ENCODE results near the gene MAD1L1.

DNA sequence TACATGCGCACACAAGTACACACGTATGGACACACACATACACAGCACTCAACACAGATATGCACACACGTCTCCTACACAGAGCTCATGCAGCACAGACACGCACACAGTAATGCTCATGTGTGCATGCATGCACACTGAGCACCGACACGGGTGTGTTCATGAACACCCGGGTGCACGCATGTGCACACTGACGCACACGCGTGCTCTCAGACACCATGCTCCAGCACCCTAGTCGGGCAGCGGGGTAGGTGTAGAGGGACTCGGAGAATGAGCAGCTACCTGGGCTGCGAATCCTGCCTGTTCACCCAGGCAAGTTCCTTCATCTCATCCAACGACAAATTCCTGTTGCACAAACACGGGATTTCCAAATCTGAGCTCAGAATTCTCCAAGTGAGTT, 184.7 kb downstream of the MAD1L1 start:
- TF ChIP-seq, protein P1, sequence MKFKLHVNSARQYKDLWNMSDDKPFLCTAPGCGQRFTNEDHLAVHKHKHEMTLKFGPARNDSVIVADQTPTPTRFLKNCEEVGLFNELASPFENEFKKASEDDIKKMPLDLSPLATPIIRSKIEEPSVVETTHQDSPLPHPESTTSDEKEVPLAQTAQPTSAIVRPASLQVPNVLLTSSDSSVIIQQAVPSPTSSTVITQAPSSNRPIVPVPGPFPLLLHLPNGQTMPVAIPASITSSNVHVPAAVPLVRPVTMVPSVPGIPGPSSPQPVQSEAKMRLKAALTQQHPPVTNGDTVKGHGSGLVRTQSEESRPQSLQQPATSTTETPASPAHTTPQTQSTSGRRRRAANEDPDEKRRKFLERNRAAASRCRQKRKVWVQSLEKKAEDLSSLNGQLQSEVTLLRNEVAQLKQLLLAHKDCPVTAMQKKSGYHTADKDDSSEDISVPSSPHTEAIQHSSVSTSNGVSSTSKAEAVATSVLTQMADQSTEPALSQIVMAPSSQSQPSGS (IDR thresholded peaks at IDR 0.05; ENCODE audit: low read length), result no peak
- TF ChIP-seq HDAC6 (IDR thresholded peaks at IDR 0.05; ENCODE audit: low read depth, low read length) (no peak), RBBP5 (IDR thresholded peaks at IDR 0.05; ENCODE audit: borderline replicate concordance, low read depth, low read length) (no peak), POLR2AphosphoS5 (IDR thresholded peaks at IDR 0.05; ENCODE audit: low read depth, low read length) (no peak), RXRA (IDR thresholded peaks at IDR 0.05; ENCODE audit: insufficient read depth, low read depth, low read length) (no peak), POLR2A (IDR thresholded peaks at IDR 0.05; ENCODE audit: control extremely low read depth in 1 of 2, low read depth in 2 of 2, low read length in 2 of 2) (no peak), YY1 (IDR thresholded peaks at IDR 0.05; ENCODE audit: low read depth, low read length) (no peak), POU5F1 (IDR thresholded peaks at IDR 0.05; ENCODE audit: low read depth, low read length) (no peak), CREB1 (IDR thresholded peaks at IDR 0.05) (no peak), GTF2F1 (IDR thresholded peaks at IDR 0.05; ENCODE audit: borderline replicate concordance, low read depth, low read length) (no peak), KDM5A (IDR thresholded peaks at IDR 0.05; ENCODE audit: low read length) (no peak)
- TF ChIP-seq, protein P2, sequence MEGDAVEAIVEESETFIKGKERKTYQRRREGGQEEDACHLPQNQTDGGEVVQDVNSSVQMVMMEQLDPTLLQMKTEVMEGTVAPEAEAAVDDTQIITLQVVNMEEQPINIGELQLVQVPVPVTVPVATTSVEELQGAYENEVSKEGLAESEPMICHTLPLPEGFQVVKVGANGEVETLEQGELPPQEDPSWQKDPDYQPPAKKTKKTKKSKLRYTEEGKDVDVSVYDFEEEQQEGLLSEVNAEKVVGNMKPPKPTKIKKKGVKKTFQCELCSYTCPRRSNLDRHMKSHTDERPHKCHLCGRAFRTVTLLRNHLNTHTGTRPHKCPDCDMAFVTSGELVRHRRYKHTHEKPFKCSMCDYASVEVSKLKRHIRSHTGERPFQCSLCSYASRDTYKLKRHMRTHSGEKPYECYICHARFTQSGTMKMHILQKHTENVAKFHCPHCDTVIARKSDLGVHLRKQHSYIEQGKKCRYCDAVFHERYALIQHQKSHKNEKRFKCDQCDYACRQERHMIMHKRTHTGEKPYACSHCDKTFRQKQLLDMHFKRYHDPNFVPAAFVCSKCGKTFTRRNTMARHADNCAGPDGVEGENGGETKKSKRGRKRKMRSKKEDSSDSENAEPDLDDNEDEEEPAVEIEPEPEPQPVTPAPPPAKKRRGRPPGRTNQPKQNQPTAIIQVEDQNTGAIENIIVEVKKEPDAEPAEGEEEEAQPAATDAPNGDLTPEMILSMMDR (IDR thresholded peaks at IDR 0.05; ENCODE audit: control extremely low read depth in 1 of 3, insufficient read depth in 1 of 3, low read depth in 1 of 3, low read length in 3 of 3), result no peak
- TF ChIP-seq, protein P3, sequence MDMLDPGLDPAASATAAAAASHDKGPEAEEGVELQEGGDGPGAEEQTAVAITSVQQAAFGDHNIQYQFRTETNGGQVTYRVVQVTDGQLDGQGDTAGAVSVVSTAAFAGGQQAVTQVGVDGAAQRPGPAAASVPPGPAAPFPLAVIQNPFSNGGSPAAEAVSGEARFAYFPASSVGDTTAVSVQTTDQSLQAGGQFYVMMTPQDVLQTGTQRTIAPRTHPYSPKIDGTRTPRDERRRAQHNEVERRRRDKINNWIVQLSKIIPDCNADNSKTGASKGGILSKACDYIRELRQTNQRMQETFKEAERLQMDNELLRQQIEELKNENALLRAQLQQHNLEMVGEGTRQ (IDR thresholded peaks at IDR 0.05; ENCODE audit: low read length), result no peak
